Lung (tissue), 12 donors: ENCODE results near the gene CADM2. TPM values are rescaled to one million over a fixed set of nuclear protein-coding genes. Genes with fewer than 3 reads are reported as not detected.
A peak's percentile ranks its signal among the peaks of the same experiment; 100 is the strongest.

Experiments used
- ATAC-seq: fragments of 200-7000 bp; cut with Tn5 transposase; one replicate; pipeline ENCODE4 v1.9.1; 2020; ENCODE audit warnings: moderate number of reproducible peaks; ENCODE audit not compliant: insufficient read depth, low FRiP score
- DNase-seq, 3 donors: peaks; one replicate each; pipeline ENCODE4 v3.0.0-alpha.2; 2013 to 2017
- H3K27ac ChIP-seq, 2 donors: one replicate each; pipeline ENCODE4 v1.5.1; 2013; ENCODE audit warnings: mild to moderate bottlenecking in 2 of 2, moderate library complexity in 2 of 2, control low read depth in 1 of 2, inconsistent platforms in 1 of 2, low read depth in 1 of 2, low read length in 1 of 2
- H3K27me3 ChIP-seq, 3 donors: one replicate each; pipeline ENCODE4 v1.5.1; 2013; ENCODE audit warnings: low read length in 2 of 3; ENCODE audit not compliant: control insufficient read depth in 3 of 3, insufficient read depth in 3 of 3
- H3K36me3 ChIP-seq, 4 donors: one replicate each; pipeline ENCODE4 v1.5.1; 2013; ENCODE audit warnings: low read length in 4 of 4, mild to moderate bottlenecking in 1 of 4, moderate library complexity in 1 of 4; ENCODE audit not compliant: control insufficient read depth in 4 of 4, insufficient read depth in 4 of 4
- H3K4me1 ChIP-seq, 5 donors: one replicate each; pipeline ENCODE4 v1.5.1; 2013; ENCODE audit warnings: low read length in 5 of 5, mild to moderate bottlenecking in 2 of 5, moderate library complexity in 1 of 5; ENCODE audit not compliant: control insufficient read depth in 5 of 5, insufficient read depth in 5 of 5
- H3K4me3 ChIP-seq: one replicate; pipeline ENCODE4 v1.5.1; 2013; ENCODE audit warnings: mild to moderate bottlenecking, control low read depth, moderate library complexity
- H3K9ac ChIP-seq, 2 donors: one replicate each; pipeline ENCODE4 v1.5.1; 2013; ENCODE audit warnings: low read length in 2 of 2, control low read depth in 1 of 2; ENCODE audit not compliant: insufficient read depth in 1 of 2
- H3K9me3 ChIP-seq, 4 donors: one replicate each; pipeline ENCODE4 v1.5.1; 2013; ENCODE audit warnings: low read length in 3 of 4, mild to moderate bottlenecking in 1 of 4, moderate library complexity in 1 of 4; ENCODE audit not compliant: control insufficient read depth in 4 of 4, insufficient read depth in 3 of 4
- CTCF ChIP-seq: IDR thresholded peaks from 2 replicates; pipeline ENCODE4 v1.5.1; 2012; ENCODE audit warnings: mild to moderate bottlenecking; ENCODE audit errors: control extremely low read depth, extremely low read depth
- WGBS, 2 donors: extraction: QIAGEN DNeasy Blood & Tissue Kit; methylation state at CpG; one replicate each; pipeline ENCODE4 v1.1.7; 2013; 5-methylcytosine and 5-hydroxymethylcytosine counted together
- polyA plus RNA-seq, 2 donors: library from polyadenylated mRNA; stranded (reverse); fragments of 200-250 nt; gene quantifications; one replicate each; pipeline ENCODE4 v1.2.1, GENCODE V29; 2013
- total RNA-seq, 2 donors: library from RNA; depleted of rRNA in 1 of 2; stranded (reverse); fragments of >200 nt in 1 of 2; gene quantifications; one replicate each; pipeline ENCODE4 v1.2.1, GENCODE V29; 2014 to 2021
- donor health status: control.
- donor health status: control.
- donor health status: Bipolar disorder and iron deficiency.
- donor health status: healthy.
- donor health status: DM: yes; HTN: yes; CAD: no.

The CADM2 gene
- total and polyA plus RNA-seq, 4 donors, result 0.14 to 3.3 (median 0.32) TPM

- Histone ChIP-seq H3K36me3 (no peaks in the 10 kb centered on the region), H3K27me3 (no peaks in the 10 kb centered on the region), H3K4me3 (no peak overlapping the region), H3K27ac (no peak overlapping the region), H3K4me1 (no peaks in the 10 kb centered on the region), H3K9ac (no peak overlapping the region), H3K9me3 (no peaks in the 10 kb centered on the region)
- no peak for DNase-seq
- no peak for ATAC-seq
- 76% methylated on average over 10 of the region's 10 CpGs for WGBS, 2 donors
- no peak for TF ChIP-seq CTCF
Measured at GRCh38 chr3:85554153-85554552, 595.4 kb downstream of the CADM2 start.

GRCh38 chr3:85560088-85560785, 601.4 kb downstream of the CADM2 start:
- Histone ChIP-seq H3K4me1 (no peaks in the 10 kb centered on the region), H3K27me3 (no peaks in the 10 kb centered on the region), H3K36me3 (no peaks in the 10 kb centered on the region), H3K9me3 (no peaks in the 10 kb centered on the region), H3K9ac (no peak overlapping the region), H3K27ac (no peak overlapping the region), H3K4me3 (no peak overlapping the region)
- DNase-seq (peak in 1 of 3 donors; percentile 32), ATAC-seq (no peak)
- TF ChIP-seq CTCF, result no peak
- WGBS, 2 donors, result 55 to 60% methylated on average over 7 of the region's 7 CpGs

GRCh38 chr3:85567071-85567676, 608.4 kb downstream of the CADM2 start:
- 7 to 8% methylated on average over 5 of the region's 5 CpGs for WGBS, 2 donors
- DNase-seq, result peak; percentile 24 to 55 (median 25)
- TF ChIP-seq CTCF, result no peak
- Histone ChIP-seq H3K9me3 (no peaks in the 10 kb centered on the region), H3K4me1 (no peaks in the 10 kb centered on the region), H3K27ac (no peak overlapping the region), H3K27me3 (no peaks in the 10 kb centered on the region), H3K4me3 (no peak overlapping the region), H3K9ac (no peak overlapping the region), H3K36me3 (no peaks in the 10 kb centered on the region)
- ATAC-seq, result no peak

- no peak for DNase-seq
- no peaks in the 10 kb centered on the region for H3K36me3 ChIP-seq
- H3K9me3 ChIP-seq, result no peaks in the 10 kb centered on the region
- no peak overlapping the region for H3K27ac ChIP-seq
- WGBS, 2 donors, result 72 to 79% methylated on average over 3 of the region's 3 CpGs
- H3K4me3 ChIP-seq, result no peak overlapping the region
- no peak for TF ChIP-seq CTCF
- ATAC-seq, result no peak
- H3K9ac ChIP-seq, result no peak overlapping the region
- H3K27me3 ChIP-seq, result no peaks in the 10 kb centered on the region
- no peaks in the 10 kb centered on the region for H3K4me1 ChIP-seq
Measured at GRCh38 chr3:85570819-85571218, 612.0 kb downstream of the CADM2 start.
